Prostate gland (tissue), 2 donors: ENCODE data around the gene IPO13. TPM values are rescaled to one million over a fixed set of nuclear protein-coding genes. Genes with fewer than 3 reads are reported as not detected.

Source experiments
- DNase-seq: peaks from one replicate; pipeline ENCODE4 v3.0.0-alpha.2; 2019; ENCODE audit warnings: low spot score
- H3K27ac ChIP-seq, 2 donors: fragments of 200-600 bp; sonication (generic); 2 replicates each; pipeline ENCODE4 v1.5.1; 2017 to 2019
- H3K27me3 ChIP-seq: fragments of 200-600 bp; sonication (generic); replicated peaks from 2 replicates; pipeline ENCODE4 v1.5.1; 2019; ENCODE audit not compliant: insufficient read depth
- H3K36me3 ChIP-seq, 2 donors: fragments of 200-600 bp; sonication (generic); 1 replicate in 1 of 2; 2 replicates in 1 of 2; pipeline versions ENCODE4 v1.5.1 to v1.8.1; 2017 to 2019
- H3K4me1 ChIP-seq: fragments of 200-600 bp; sonication (generic); replicated peaks from 2 replicates; pipeline ENCODE4 v1.5.1; 2019
- H3K4me3 ChIP-seq, 2 donors: fragments of 200-600 bp; sonication (generic); 2 replicates each; pipeline ENCODE4 v1.5.1; 2017 to 2019
- H3K9me3 ChIP-seq: fragments of 200-600 bp; sonication (generic); 2 replicates; pipeline ENCODE4 v1.5.1; 2017
- CTCF ChIP-seq, 4 experiments: fragments of 200-600 bp in 2 of 4; fragments of 450-650 bp in 2 of 4; sonication (generic) in 2 of 4; IDR thresholded peaks; 1 replicate in 3 of 4; 2 replicates in 1 of 4; pipeline ENCODE4 v1.5.1; 2016 to 2019; ENCODE audit warnings: antibody characterized with exemption in 4 of 4, mild to moderate bottlenecking in 2 of 4, moderate library complexity in 2 of 4
- POLR2A ChIP-seq: fragments of 450-650 bp; IDR thresholded peaks from one replicate; pipeline ENCODE4 v1.6.1; 2016; ENCODE audit warnings: antibody characterized with exemption, mild to moderate bottlenecking
- POLR2AphosphoS5 ChIP-seq: sonication (generic); formaldehyde crosslinking; IDR thresholded peaks from one replicate; pipeline ENCODE4 v1.6.1; 2017; ENCODE audit warnings: antibody characterized with exemption
- whole genome bisulfite sequencing: methylation state at CpG from one replicate; pipeline ENCODE4 v1.1.5; 2018; 5-methylcytosine and 5-hydroxymethylcytosine counted together
- intact Hi-C: fragments of 100-400 bp; cut with DNase I; formaldehyde crosslinking; loops from one replicate; pipeline ENCODE4 v1.14.2; 2022
- total RNA-seq, 2 donors: library from RNA; depleted of rRNA; stranded (reverse); fragments of >200 nt; gene quantifications; one replicate each; pipeline ENCODE4 v1.1.0, GENCODE V29; 2016

The IPO13 gene
- total RNA-seq, 2 donors from 2014 or later = 27.7 to 55.7 TPM

DNA sequence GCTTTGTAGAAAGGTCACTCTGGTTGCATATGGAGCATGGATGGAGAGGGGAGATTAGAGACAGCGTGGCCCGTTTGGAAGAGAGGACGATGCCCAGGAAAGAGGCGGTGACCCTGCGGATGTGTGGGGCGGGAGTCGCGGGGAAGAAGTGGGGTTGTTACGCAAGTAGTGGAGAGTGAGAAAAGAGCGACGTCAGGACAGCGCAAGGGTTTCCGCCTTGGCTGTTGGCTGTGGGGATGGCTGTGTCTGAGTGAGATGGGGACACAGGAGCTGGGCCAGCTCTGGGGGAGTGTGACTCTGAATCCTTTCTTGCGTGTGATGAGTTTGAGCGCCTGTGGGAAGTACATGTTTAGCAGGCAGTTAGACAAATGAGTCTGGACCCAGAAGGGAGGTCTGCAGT is 36.1 kb downstream of the IPO13 start:
- WGBS = 83% methylated on average over 15 of the region's 15 CpGs
- Histone ChIP-seq H3K27ac (no peak overlapping the region), H3K4me1 (peaks cover 13% of the 10 kb centered on the region), H3K4me3 (no peak overlapping the region), H3K9me3 (no peaks in the 10 kb centered on the region), H3K27me3 (no peaks in the 10 kb centered on the region), H3K36me3 (no peaks in the 10 kb centered on the region)
- TF ChIP-seq CTCF (IDR thresholded peaks at IDR 0.05) = no peak
- no peak for TF ChIP-seq POLR2A
- TF ChIP-seq POLR2AphosphoS5 = no peak
- no peak for DNase-seq
- intact Hi-C loops = no loop called here

DNA sequence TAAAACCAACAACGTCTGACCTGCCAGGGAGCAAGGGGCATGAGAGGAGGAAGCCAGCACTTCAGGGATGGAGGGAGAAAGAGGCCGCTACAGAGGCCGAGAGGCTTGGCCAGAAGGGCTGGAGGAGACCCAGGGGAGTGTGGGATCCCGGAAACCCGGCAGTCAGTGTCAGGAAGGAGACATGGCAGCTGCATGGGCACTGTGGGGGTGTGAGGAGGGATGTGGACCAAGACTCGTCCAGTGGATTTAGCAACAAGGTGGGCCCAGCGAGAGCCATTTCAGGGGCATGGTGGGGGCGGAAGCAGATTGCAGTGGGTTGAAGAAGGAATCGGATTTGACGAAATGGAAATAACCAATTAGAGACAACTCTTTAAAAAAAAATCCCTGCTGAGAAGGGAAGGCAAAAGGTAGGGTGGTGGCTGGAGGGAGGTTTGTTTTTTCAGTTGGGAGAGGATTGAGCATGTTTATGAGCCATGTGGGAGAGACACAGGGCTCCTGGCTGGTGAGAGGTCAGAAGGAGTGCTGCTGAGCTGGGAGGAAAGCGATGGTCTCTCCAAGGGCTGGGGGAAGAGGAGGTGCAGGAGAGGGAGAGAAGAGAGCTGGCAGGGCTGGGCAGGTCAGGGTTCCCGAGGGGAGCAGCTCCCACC is 36.6 kb downstream of the IPO13 start:
- Histone ChIP-seq H3K27ac (no peak overlapping the region), H3K36me3 (no peaks in the 10 kb centered on the region), H3K4me1 (peaks cover 10% of the 10 kb centered on the region), H3K9me3 (no peaks in the 10 kb centered on the region), H3K27me3 (no peaks in the 10 kb centered on the region), H3K4me3 (no peak overlapping the region)
- 76% methylated on average over 12 of the region's 12 CpGs for WGBS
- TF ChIP-seq CTCF (IDR thresholded peaks at IDR 0.05) (no peak), POLR2A (no peak), POLR2AphosphoS5 (no peak)
- DNase-seq = no peak
- intact Hi-C loops = no loop called here

DNA sequence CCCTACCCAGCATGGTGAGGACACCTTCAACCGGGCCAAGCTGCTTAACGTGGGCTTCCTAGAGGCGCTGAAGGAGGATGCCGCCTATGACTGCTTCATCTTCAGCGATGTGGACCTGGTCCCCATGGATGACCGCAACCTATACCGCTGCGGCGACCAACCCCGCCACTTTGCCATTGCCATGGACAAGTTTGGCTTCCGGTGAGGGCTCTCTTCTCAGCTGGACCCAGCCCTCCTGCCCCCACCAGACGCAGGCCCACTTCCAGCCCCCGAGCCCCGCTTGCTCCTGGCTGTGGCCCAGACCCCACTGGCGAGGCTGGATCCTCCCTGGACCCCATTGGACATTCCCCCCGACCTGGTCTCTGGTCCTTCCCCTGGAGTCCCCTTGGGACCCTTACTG is 38.1 kb downstream of the IPO13 start:
- intact Hi-C loops = no loop called here
- Histone ChIP-seq H3K36me3 (no peaks in the 10 kb centered on the region), H3K9me3 (no peaks in the 10 kb centered on the region), H3K27me3 (no peaks in the 10 kb centered on the region), H3K4me1 (peaks cover 5% of the 10 kb centered on the region), H3K27ac (no peak overlapping the region), H3K4me3 (no peak overlapping the region)
- WGBS = 94% methylated on average over 16 of the region's 16 CpGs
- no peak for TF ChIP-seq CTCF (IDR thresholded peaks at IDR 0.05)
- DNase-seq = no peak

DNA sequence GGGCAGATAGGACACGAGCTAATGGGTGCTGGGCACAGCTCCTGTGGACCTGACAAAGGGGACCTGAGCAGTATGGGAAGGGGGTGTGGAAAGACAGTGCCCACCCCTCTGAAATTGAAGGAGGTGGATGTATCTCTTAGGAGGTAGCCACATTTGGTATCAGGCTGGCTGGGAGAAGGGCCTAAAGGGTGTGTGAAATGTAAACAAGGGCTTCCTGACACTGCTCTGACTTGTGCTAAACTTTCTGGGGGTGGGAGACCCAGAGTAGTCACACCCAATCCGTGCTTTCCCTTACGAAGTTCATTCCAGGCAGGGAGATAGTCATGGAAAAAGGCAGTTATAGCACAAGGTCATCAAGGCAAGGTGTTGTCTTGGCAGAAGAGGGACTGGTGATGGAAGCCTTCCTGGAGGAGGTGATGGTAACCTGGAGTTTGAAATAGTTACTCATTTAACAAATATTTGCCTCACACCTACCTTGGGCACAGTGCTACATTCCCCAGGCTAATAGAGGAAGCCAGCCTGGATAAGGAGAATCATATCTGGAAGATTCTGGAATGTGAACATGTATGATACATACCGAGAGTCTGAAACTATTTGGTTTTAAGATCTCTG is 39.3 kb downstream of the IPO13 start:
- Histone ChIP-seq H3K36me3 (no peaks in the 10 kb centered on the region), H3K9me3 (no peaks in the 10 kb centered on the region), H3K4me3 (no peak overlapping the region), H3K27me3 (no peaks in the 10 kb centered on the region), H3K4me1 (peaks cover 6% of the 10 kb centered on the region), H3K27ac (no peak overlapping the region)
- WGBS = 76% methylated on average over 4 of the region's 4 CpGs
- intact Hi-C loops = no loop called here
- no peak for TF ChIP-seq POLR2A
- TF ChIP-seq CTCF (IDR thresholded peaks at IDR 0.05) = no peak
- TF ChIP-seq POLR2AphosphoS5 = no peak
- no peak for DNase-seq

- H3K4me1 ChIP-seq = peaks cover 6% of the 10 kb centered on the region
- no peak for TF ChIP-seq CTCF (IDR thresholded peaks at IDR 0.05)
- no peak for TF ChIP-seq POLR2AphosphoS5
- TF ChIP-seq POLR2A = no peak
- H3K27ac ChIP-seq = no peak overlapping the region
- no peak overlapping the region for H3K4me3 ChIP-seq
- WGBS = 76% methylated on average over 6 of the region's 6 CpGs
- intact Hi-C loops = no loop called here
- H3K27me3 ChIP-seq = no peaks in the 10 kb centered on the region
- H3K9me3 ChIP-seq = no peaks in the 10 kb centered on the region
- no peaks in the 10 kb centered on the region for H3K36me3 ChIP-seq
- DNase-seq = no peak
Measured at GRCh38 chr1:43986712-43987111, 40.0 kb downstream of the IPO13 start.
